ENCODE data around the gene HDAC11.
"Not testable (repeated sequence)": the region's sequence is repeated elsewhere in the genome, so short reads cannot be mapped to it uniquely, and the experiment has no call there.

The HDAC11 gene

GRCh38 chr3:13508496-13508895, 28.4 kb downstream of the HDAC11 start:
- DNase-seq, result no peak

DNA sequence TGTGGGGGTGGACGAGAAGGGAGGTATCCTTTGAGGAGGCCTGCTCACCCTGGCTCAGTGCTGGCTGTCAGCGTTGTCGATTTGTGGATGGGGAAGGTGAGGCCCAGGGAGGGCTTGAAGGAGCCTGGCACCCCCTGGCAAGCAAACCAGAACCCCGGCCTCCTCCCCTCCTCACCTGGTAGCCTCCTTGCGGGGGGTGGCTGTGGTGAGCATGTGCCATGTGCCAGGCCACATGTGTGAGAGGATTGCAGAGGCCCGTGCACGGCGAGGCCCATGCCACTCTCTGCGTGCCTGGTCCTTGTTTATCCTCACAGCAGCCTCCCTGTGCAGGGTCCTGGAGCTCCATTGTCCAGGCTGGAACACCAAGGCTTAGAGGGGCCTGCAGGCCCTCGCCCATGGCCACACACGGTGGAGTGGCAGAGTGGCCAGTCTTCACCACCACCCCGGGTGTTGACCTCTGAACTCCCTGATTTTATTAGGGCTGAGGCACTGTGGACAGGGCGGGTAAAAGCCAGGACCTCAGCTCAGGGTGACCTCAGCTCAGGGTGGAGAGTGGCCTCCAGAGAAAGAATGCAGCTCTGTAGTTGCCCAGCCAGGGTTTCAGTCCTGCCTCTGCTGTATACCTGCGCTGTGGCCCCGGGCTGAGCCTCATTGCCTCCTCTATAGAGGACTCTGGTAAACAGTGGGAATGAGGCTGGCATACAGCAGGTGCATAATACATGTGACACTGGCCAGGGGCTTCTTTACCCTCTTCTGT, 29.1 kb downstream of the HDAC11 start:
- DNase-seq, result no peak

- no peak for DNase-seq
These were observed 29.7 kb downstream of the HDAC11 start for GRCh38 chr3:13509816-13510192.

DNA sequence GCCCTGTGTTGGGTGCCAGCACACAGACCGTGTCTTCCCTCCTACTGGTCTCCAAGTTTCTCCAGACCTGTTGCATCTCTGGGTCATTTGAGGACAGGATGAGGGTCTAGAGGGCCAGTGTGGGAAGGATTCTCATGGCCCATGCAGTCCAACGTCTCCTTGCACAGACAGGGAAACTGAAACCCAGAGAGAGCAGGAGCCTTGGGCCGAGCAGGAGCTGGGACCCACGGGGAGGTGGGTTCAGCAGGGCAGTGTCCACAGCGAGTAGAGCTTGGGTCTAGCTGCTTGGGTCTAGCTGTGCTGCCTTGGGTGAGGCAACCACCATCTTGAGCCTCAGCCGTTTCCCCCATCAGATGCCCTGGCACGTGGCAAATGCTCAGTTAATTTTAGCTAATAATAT, 32.3 kb downstream of the HDAC11 start:
- no peak for DNase-seq

GRCh38 chr3:13513051-13513912, 33.2 kb downstream of the HDAC11 start:
- DNase-seq, result no peak

GRCh38 chr3:13513913-13514517, 33.9 kb downstream of the HDAC11 start:
- DNase-seq, result no peak

- DNase-seq, result no peak
These were observed 34.7 kb downstream of the HDAC11 start for GRCh38 chr3:13514639-13515435.

DNA sequence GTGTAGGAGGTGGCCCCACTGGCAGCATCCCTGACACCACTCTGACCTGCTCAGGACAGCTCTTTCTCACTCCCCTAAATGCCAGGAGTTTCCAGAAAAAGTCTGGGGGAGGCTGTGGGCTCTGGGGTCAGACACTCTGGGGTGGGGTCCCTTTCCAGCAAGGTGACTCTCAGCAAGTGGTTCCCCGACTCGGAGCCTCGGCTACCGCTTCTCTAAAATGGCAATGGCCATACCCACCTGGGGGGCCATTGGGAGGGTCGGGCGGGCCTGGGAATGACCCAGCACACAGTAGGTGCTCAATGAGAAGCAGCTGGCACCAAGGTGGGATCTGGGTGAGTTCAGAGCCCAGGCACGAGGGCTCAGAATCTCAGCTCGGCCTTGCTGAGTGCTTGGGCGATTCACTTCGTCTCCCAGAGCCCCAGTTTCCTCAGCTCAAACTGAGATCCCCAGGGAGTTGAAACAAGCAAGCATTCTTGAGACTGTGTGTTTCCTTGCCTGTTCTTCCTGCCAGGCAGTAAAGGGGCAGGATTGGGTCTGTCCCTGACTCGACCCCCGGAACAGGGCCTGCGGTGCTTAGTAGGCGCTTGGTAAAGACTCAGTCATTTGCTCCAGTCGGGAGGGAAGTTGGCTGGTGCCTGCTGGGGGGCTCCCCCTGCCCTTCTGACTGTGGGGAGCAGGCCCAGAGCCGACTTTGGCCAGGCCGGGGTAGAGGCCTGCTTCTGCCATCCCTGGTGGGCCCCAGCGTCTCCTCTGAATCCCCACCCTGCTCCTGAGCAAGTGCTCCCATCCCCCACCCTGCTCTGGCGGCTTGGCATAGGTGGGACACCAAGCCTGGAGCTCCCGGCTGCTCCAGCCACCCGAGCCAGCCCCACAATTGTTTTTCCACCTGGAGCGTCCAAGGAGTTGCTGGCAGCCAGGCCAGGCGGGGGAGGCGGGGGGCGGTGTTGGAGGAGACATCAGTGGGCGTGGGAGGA, 36.0 kb downstream of the HDAC11 start:
- DNase-seq, result no peak

DNA sequence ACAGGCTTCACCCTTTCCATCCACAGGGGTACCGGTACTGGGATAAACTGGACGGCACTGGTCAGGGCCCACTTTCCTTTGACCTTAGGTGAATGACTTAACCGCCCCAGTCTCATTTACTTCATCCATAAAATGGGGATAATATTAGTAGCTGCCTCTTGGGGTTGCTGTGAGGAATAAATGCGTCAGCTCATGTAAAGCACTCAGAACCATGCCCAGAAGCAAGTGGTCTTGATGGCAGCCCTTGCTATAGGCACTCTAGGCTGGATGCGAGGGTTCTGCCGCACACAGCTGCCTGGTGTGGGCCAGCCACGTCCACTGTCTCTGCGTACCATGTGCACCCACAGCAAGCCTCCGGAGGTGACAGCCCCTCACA, 36.6 kb downstream of the HDAC11 start:
- no peak for DNase-seq

- no peak for DNase-seq
These were observed 37.3 kb downstream of the HDAC11 start for GRCh38 chr3:13517253-13517977.

DNA sequence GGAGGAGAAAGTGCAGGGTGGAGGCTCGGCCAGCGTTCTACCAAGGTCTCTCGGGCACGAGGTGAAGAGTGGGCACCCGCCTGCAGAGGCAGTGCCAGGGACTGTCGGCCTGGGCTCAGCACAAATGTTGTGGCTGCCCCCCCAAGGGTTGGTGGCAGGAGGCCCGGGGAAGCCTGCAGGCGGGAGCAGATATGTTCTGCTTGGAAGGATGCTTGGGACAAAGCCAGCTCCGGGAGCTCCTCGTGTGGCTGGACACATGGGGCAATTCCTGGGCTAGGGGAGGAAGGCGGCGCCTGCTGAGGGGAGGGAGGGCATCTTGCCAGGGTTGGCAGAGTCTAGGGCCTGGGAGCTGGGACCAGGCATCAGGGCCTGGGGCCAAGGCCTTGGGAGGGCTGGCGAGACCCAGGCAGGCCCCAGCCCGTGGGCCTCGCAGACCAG, 38.4 kb downstream of the HDAC11 start:
- no peak for DNase-seq

GRCh38 chr3:13519006-13519791, 39.1 kb downstream of the HDAC11 start:
- no peak for DNase-seq

- DNase-seq, result no peak
These were observed 40.3 kb downstream of the HDAC11 start for GRCh38 chr3:13520326-13520880.

DNA sequence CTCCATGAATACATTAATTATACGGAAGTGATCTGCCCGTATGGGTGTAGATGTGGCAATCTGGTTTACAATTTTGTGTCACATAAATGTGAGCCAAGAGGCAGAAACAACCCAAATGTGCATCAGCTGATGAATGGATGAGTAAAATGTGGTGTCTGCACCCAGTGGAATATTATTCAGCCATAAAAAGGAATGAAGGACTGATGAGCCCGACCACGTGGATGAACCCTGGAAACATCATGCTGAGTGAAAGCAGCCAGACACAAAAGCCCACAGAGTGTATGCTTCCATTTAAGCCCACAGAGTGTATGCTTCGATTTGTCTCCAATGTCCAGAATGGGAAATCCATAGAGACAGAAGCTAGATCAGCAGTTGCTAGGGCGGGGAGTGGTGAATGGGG, 41.2 kb downstream of the HDAC11 start:
- DNase-seq, result no peak

DNA sequence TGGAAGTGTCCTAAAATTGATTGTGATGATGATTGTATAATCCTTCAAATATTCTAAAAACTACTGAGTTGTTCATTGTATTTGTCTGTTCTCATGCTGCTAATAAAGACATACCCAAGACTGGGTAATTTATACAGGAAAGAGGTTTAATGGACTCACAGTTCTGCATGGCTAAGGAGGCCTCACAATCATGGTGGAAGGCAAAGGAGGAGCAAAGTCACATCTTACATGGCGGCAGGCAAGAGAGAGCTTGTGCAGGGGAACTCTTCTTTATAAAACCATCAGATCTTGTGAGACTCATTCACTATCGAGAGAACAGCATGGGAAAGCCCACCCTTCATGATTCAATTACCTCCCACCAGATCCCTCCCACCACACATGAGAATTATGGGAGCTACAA, 41.6 kb downstream of the HDAC11 start:
- not testable (repeated sequence) for DNase-seq

DNA sequence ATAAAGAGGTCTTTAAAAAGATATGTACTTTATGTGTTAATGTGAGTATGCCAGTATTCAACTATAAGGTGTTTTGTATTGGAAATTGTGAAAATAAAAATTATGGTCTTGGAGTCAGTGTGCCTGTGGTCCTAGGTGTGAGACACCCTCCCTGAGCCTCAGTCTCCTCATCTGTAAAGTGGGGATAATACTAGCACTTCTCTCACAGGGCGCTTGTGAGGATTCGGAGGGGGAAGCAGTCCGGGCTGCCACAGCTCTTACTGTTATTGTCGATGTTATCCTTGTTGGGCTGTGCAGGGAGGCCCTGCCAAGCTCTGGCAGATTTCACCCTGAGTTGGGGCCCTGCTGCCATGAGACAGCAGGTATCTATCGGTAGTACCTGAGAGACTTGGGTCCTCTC, 42.1 kb downstream of the HDAC11 start:
- no peak for DNase-seq

DNA sequence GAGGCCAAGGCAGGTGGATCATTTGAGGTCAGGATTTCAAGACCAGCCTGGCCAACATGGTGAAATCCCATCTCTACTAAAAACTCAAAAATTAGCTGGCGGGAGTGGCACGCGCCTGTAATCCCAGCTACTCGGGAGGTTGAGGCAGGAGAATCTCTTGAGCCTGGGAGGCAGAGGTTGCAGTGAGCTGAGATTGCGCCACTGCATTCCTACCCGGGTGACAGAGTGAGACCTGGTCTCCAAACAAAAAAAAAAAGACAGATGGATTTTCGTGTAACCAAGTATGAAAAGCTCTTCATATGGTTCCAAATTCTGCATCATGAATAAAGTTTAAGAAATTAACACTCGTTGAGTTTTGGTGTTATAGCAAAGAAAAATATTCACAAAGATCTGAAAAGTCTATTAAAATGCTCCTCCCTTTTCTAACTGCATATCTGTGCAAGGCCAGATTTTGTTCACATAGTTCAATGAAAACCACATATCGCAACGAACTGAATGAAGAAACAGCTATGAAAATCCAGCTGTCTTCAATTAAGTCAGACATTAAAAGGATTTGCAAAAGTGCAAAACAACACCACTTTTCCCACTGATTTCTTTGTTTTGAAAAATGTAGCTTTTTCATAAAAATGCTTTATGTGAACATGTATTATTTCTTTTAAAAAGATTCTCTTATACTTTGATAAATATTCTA, 45.0 kb downstream of the HDAC11 start:
- no peak for DNase-seq

DNA sequence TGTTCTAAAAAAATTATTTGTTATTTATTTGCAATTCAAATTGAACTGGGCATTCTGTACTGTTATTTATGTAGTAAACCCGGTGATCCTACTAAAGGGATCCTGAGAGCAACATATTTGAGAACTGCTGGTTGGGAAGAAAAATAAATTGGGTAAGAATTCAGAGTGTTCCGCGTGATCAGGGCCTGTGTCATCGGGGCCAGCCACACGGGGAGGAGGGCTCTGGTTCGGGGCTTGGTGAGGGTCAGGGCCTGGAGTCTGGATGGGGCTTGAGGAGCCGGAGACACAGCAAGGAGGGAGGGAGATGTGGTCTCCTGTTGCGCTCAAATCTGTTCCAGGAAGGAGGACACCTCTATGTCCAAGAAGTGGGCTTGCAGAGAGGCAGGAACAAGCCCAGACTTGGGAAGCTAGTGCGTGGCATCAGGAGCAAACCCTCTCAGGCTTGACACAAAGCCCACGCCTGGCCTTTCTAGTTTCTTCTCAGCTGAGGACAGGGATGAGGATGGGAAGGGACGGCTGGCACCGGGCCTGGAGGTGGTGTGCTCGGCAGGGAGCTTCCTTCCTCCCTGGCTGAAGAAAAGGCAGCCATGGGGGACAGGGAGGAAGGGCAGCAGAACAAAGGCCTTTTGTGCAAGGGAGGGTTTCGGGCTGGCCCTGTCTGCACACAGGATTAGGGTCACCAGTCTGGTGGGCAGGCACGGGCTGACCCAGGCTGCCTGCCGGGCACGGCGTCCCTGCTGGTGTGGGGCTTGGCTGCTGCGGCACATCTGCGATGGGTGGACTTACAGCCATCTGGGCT, 45.9 kb downstream of the HDAC11 start:
- DNase-seq, result no peak

DNA sequence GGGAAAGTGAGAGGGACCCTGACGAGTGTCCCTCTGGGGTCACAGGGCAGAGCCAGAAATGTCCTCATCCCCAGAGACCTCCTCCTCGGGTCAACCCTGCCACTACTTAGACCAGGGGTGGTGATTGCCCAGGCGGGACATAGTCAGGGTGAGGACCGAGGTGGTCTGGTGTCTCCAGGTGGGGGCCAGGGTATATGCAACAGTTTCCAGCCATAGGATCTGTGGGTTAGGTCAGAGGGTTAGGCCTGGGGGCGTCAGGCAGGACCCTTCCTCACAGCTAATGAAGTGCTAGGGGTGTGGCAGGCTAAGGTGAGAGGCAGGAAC, 46.5 kb downstream of the HDAC11 start:
- no peak for DNase-seq
